GM12878 (cell line): ENCODE data around the gene SERPINA9. TPM values are rescaled to one million over a fixed set of nuclear protein-coding genes. Genes with fewer than 3 reads are reported as not detected.

Experiments
- ATAC-seq: fragments of 200-7000 bp; cut with Tn5 transposase; 3 replicates; pipeline ENCODE4 v1.9.1; 2020; ENCODE audit warnings: mild to moderate bottlenecking, moderate library complexity
- BruUV-seq: library from RNA; stranded (reverse); fragments of 400-500 nt; replicated peaks from 2 replicates; lab custom pipeline; 2021; lab: Mats Ljungman, UMichigan
- CTCF ChIA-PET: fragments of 300-600 bp; sonication (Branson Sonifier 250); formaldehyde crosslinking; extraction: SDS; loops from one replicate; lab custom pipeline; 2021; ENCODE audit warnings: inconsistent platforms; lab: Yijun Ruan, JAX
- POLR2A ChIA-PET: fragments of 350-600 bp; formaldehyde crosslinking; extraction: SDS; loops from one replicate; lab custom pipeline; 2021; ENCODE audit warnings: inconsistent platforms; lab: Charles Lee
- RAD21 ChIA-PET: fragments of 300-600 bp; sonication (Branson Sonifier 250); formaldehyde crosslinking; loops from one replicate; lab custom pipeline; 2023; ENCODE audit warnings: antibody characterized with exemption; ENCODE audit not compliant: unreplicated experiment; lab: Charles Lee
- SMC1A ChIA-PET: fragments of 300-600 bp; sonication (Branson Sonifier 250); formaldehyde crosslinking; loops from one replicate; lab custom pipeline; 2023; ENCODE audit not compliant: unreplicated experiment, uncharacterized antibody; lab: Charles Lee
- DNase-seq: peaks from one replicate; pipeline ENCODE4 v3.0.0-alpha.2; 2011; ENCODE audit warnings: low read depth, low spot score
- FAIRE-seq: peaks from 3 replicates; lab custom pipeline; 2011; peaks lifted over from hg19 to GRCh38; lab: Jason Lieb, UNC
- H2AFZ ChIP-seq: 2 replicates; pipeline ENCODE4 v1.6.0; 2011; ENCODE audit warnings: low read depth, low read length, control low read depth; ENCODE audit not compliant: control insufficient read depth
- H3K27ac ChIP-seq: 2 replicates; pipeline ENCODE4 v1.5.1; 2011; ENCODE audit warnings: control low read depth; ENCODE audit not compliant: control insufficient read depth, insufficient read depth
- H3K27me3 ChIP-seq, 2 experiments: replicated peaks in 1 of 2; 2 replicates each; pipeline versions ENCODE4 v1.6.0 to v1.6.1; 2011; ENCODE audit warnings: low read length in 1 of 2; ENCODE audit not compliant: control insufficient read depth in 2 of 2, insufficient read depth in 2 of 2
- H3K36me3 ChIP-seq, 2 experiments: 2 replicates each; pipeline ENCODE4 v1.5.1; 2011; ENCODE audit warnings: low read length in 1 of 2; ENCODE audit not compliant: control insufficient read depth in 2 of 2, insufficient read depth in 2 of 2
- H3K4me1 ChIP-seq: 2 replicates; pipeline ENCODE4 v1.6.1; 2011; ENCODE audit warnings: mild to moderate bottlenecking, low read length, moderate library complexity, mixed read lengths; ENCODE audit not compliant: control insufficient read depth, insufficient read depth
- H3K4me2 ChIP-seq: 2 replicates; pipeline ENCODE4 v1.6.0; 2011; ENCODE audit warnings: control low read depth; ENCODE audit not compliant: control insufficient read depth, insufficient read depth
- H3K4me3 ChIP-seq: fragments of 200-600 bp; sonication (generic); 2 replicates; pipeline ENCODE4 v1.5.1; 2016
- H3K79me2 ChIP-seq: 2 replicates; pipeline ENCODE4 v1.6.0; 2011; ENCODE audit warnings: low read length; ENCODE audit not compliant: control insufficient read depth, insufficient read depth
- H3K9ac ChIP-seq: 2 replicates; pipeline ENCODE4 v1.8.0; 2011; ENCODE audit warnings: low read length, control low read depth, mixed read lengths; ENCODE audit not compliant: control insufficient read depth, insufficient read depth
- H3K9me3 ChIP-seq: replicated peaks from 3 replicates; pipeline ENCODE4 v1.5.1; 2011; ENCODE audit warnings: mild to moderate bottlenecking, low read length; ENCODE audit not compliant: control insufficient read depth, insufficient read depth
- H4K20me1 ChIP-seq: 2 replicates; pipeline ENCODE4 v1.6.0; 2011; ENCODE audit not compliant: control insufficient read depth, insufficient read depth
- CBFB ChIP-seq: IDR thresholded peaks from 2 replicates; pipeline ENCODE4 v1.6.1; 2016; ENCODE audit warnings: antibody characterized with exemption, low read depth
- CREB1 ChIP-seq: IDR thresholded peaks from 2 replicates; pipeline ENCODE4 v1.6.1; 2012; ENCODE audit warnings: low read depth, mild to moderate bottlenecking, inconsistent platforms
- EED ChIP-seq: sonication (generic); IDR thresholded peaks from 2 replicates; pipeline ENCODE4 v1.6.1; 2016; ENCODE audit warnings: antibody characterized with exemption, low read depth
- ESRRA ChIP-seq: IDR thresholded peaks from 2 replicates; pipeline ENCODE4 v1.6.1; 2012; ENCODE audit warnings: mild to moderate bottlenecking, low read length, improper control_type of control experiment
- JUND ChIP-seq: IDR thresholded peaks from 2 replicates; pipeline ENCODE4 v1.6.1; 2012; ENCODE audit warnings: low read depth, mild to moderate bottlenecking, low read length, improper control_type of control experiment, moderate library complexity
- KAT2A ChIP-seq: conservative IDR thresholded peaks from 2 replicates; pipeline ENCODE4 v1.6.1; 2011; ENCODE audit warnings: low read depth, low read length; ENCODE audit not compliant: control insufficient read depth
- POLR2AphosphoS5 ChIP-seq: IDR thresholded peaks from 2 replicates; pipeline ENCODE4 v1.6.1; 2011; ENCODE audit warnings: mild to moderate bottlenecking, low read length, inconsistent platforms
- SPI1 ChIP-seq: IDR thresholded peaks from 2 replicates; pipeline ENCODE4 v1.6.1; 2011; ENCODE audit warnings: low read depth, mild to moderate bottlenecking, low read length, moderate library complexity, borderline replicate concordance; ENCODE audit not compliant: insufficient read depth
- SREBF2 ChIP-seq: IDR thresholded peaks from 2 replicates; pipeline ENCODE4 v1.6.1; 2012; ENCODE audit warnings: mild to moderate bottlenecking, low read length
- SRF ChIP-seq, 2 experiments: IDR thresholded peaks; 2 replicates each; pipeline ENCODE4 v1.6.1; 2011; ENCODE audit warnings: low read depth in 2 of 2, low read length in 2 of 2, mild to moderate bottlenecking in 1 of 2, moderate library complexity in 1 of 2
- TCF3 ChIP-seq: IDR thresholded peaks from 2 replicates; pipeline ENCODE4 v1.6.1; 2012; ENCODE audit warnings: low read depth, mild to moderate bottlenecking, low read length, borderline replicate concordance; ENCODE audit not compliant: insufficient read depth
- ZBTB4 ChIP-seq: fragments of 450-650 bp; formaldehyde crosslinking; IDR thresholded peaks from 2 replicates; pipeline ENCODE4 v1.4.0; 2022; ENCODE audit warnings: mild to moderate bottlenecking, moderate library complexity
- ZNF622 ChIP-seq: fragments of 450-650 bp; IDR thresholded peaks from 2 replicates; pipeline ENCODE4 v1.6.1; 2017; ENCODE audit warnings: mild to moderate bottlenecking, inconsistent platforms
- WGBS: methylation state at CpG from one replicate; pipeline ENCODE4 v1.1.6; 2016; ENCODE audit warnings: low lambda C conversion rate; ENCODE audit not compliant: insufficient replicate concordance, insufficient coverage; ENCODE audit errors: missing lambda C conversion rate; 5-methylcytosine and 5-hydroxymethylcytosine counted together
- in situ Hi-C: fragments of 300-500 bp; cut with MboI; formaldehyde crosslinking; loops from 9 replicates; pipeline ENCODE4 v1.14.3; 2018; ENCODE audit warnings: mixed read lengths
- intact Hi-C: fragments of 100-400 bp; cut with micrococcal nuclease; formaldehyde crosslinking; loops from one replicate; pipeline ENCODE4 v1.14.2; 2022; ENCODE audit not compliant: unreplicated experiment
- polyA plus RNA-seq, 11 experiments: library from polyadenylated mRNA; depleted of rRNA in 4 of 11; unstranded in 6 of 11; stranded (reverse) in 5 of 11; fragments of >200 nt; fragmentation: Nextera tagmentation in 4 of 11; fragmentation: Illumina TruSeq in 1 of 11; extraction: Ambion mirVana in 4 of 11; extraction: Trizol in 1 of 11; gene quantifications; 1 replicate in 1 of 11; 2 replicates in 10 of 11; pipeline versions ENCODE4 v1.2.1 to v1.2.3, GENCODE V29; 2011 to 2016; ENCODE audit warnings: inconsistent platforms in 2 of 11, missing spikeins in 2 of 11, low read depth in 1 of 11
- total RNA-seq, 4 experiments: library from RNA; depleted of rRNA in 3 of 4; stranded (reverse); fragments of >200 nt in 3 of 4; fragmentation: Illumina TruSeq in 1 of 4; extraction: Trizol in 1 of 4; gene quantifications; 2 replicates each; pipeline versions ENCODE4 v1.2.1 to v1.2.3, GENCODE V29; 2013 to 2021

Gene SERPINA9
- total and polyA plus RNA-seq, 10 of the 15 experiments (the other 5 are each of a cell fraction or from before 2014, with no cell fraction given): 0.05 TPM; not detected in 9

GRCh38 chr14:94427016-94427613 is 48.9 kb downstream of the SERPINA9 start:
- no peak for DNase-seq
- 33% methylated on average over 9 of the region's 9 CpGs for WGBS
- H4K20me1 ChIP-seq: no peaks in the 10 kb centered on the region
- no peak overlapping the region for H2AFZ ChIP-seq
- CTCF ChIA-PET: interaction anchor here (0.7 to 3.2 kb wide), 2 partner anchors 59 to 106 kb away, joined by 3 to 12 read pairs; no protein-coding TSS in a partner anchor
- ATAC-seq: no peak
- no peak for FAIRE-seq
- BruUV-seq: no TSS peak
- POLR2A ChIA-PET: no interaction called here
- H3K9ac ChIP-seq: no peak overlapping the region
- TF ChIP-seq TCF3 (no peak), ZNF622 (no peak), ESRRA (no peak), CREB1 (no peak), EED (no peak), SPI1 (no peak)
- no peaks in the 10 kb centered on the region for H3K79me2 ChIP-seq
- H3K27ac ChIP-seq: no peak overlapping the region
- intact Hi-C loops (no loop called here), in situ Hi-C loops (no loop called here)
- SMC1A ChIA-PET: interaction anchor here (0.9 kb wide), 1 partner anchor 53 kb away, joined by 3 read pairs; no protein-coding TSS in a partner anchor
- no peak overlapping the region for H3K4me3 ChIP-seq
- no peak overlapping the region for H3K4me2 ChIP-seq
- peaks cover 0 to 1% of the 10 kb centered on the region in 2 experiments; a peak in 3 of 4 replicates for H3K27me3 ChIP-seq
- no peaks in the 10 kb centered on the region for H3K4me1 ChIP-seq
- no peaks in the 10 kb centered on the region for H3K36me3 ChIP-seq
- RAD21 ChIA-PET: no interaction called here
- no peaks in the 10 kb centered on the region; the same call in 1 of the 3 replicates for H3K9me3 ChIP-seq

- Histone ChIP-seq H3K9ac (no peak overlapping the region), H3K9me3 (no peaks in the 10 kb centered on the region; the same call in 1 of the 3 replicates), H3K79me2 (no peaks in the 10 kb centered on the region), H3K4me3 (no peak overlapping the region), H3K4me2 (no peak overlapping the region), H2AFZ (no peak overlapping the region), H3K4me1 (no peaks in the 10 kb centered on the region), H4K20me1 (no peaks in the 10 kb centered on the region), H3K36me3 (no peaks in the 10 kb centered on the region), H3K27me3 (peaks cover 0 to 1% of the 10 kb centered on the region in 2 experiments; a peak in 3 of 4 replicates), H3K27ac (no peak overlapping the region)
- 27% methylated on average over 4 of the region's 4 CpGs for WGBS
- DNase-seq (no peak), FAIRE-seq (no peak), ATAC-seq (no peak)
- in situ Hi-C loops (no loop called here), intact Hi-C loops (no loop called here)
- ChIA-PET POLR2A (no interaction called here), RAD21 (no interaction called here), CTCF (interaction anchor here (0.7 to 3.2 kb wide), 2 partner anchors 60 to 106 kb away, joined by 3 to 12 read pairs; no protein-coding TSS in a partner anchor), SMC1A (interaction anchor here (0.9 kb wide), 1 partner anchor 54 kb away, joined by 3 read pairs; no protein-coding TSS in a partner anchor)
- no TSS peak for BruUV-seq
- no peak for TF ChIP-seq SRF (IDR thresholded peaks at IDR 0.05; ENCODE audit: low read depth in 2 of 2, low read length in 2 of 2)
- TF ChIP-seq JUND: no peak
- no peak for TF ChIP-seq CREB1
- TF ChIP-seq KAT2A: no peak
- TF ChIP-seq SREBF2: no peak
- no peak for TF ChIP-seq POLR2AphosphoS5
- no peak for TF ChIP-seq ZBTB4 (CRISPR knock-in tag)
- TF ChIP-seq CBFB: no peak
Observed at GRCh38 chr14:94426526-94426925, 49.5 kb downstream of the SERPINA9 start.
